Esophagus mucosa (tissue), 1 donor: ENCODE results near the gene METTL18. TPM values are rescaled to one million over a fixed set of nuclear protein-coding genes. Genes with fewer than 3 reads are reported as not detected.
A peak's percentile ranks its signal among the peaks of the same experiment; 100 is the strongest.

ENCODE experiments used
- ATAC-seq: fragments of 200-7000 bp; cut with Tn5 transposase; one replicate; pipeline ENCODE4 v1.9.1; 2020
- total RNA-seq: library from RNA; stranded (reverse); gene quantifications from one replicate; pipeline ENCODE4 v1.2.4, GENCODE V29; 2023
- donor health status: DM: yes; HTN: yes; CAD: no.

The METTL18 gene
- total RNA-seq, 1 donor from 2014 or later, result 5.5 TPM

- ATAC-seq, result peak; percentile 59
These were observed 10.6 kb downstream of the METTL18 start for GRCh38 chr1:169784102-169784501.

- no peak for ATAC-seq
These were observed 12.1 kb downstream of the METTL18 start for GRCh38 chr1:169782596-169782995.

- ATAC-seq, result no peak
These were observed 14.7 kb downstream of the METTL18 start for GRCh38 chr1:169779970-169780369.

GRCh38 chr1:169779150-169779549 lies 15.6 kb downstream of the METTL18 start:
- ATAC-seq, result no peak

GRCh38 chr1:169776440-169776839 lies 18.3 kb downstream of the METTL18 start:
- ATAC-seq, result no peak

GRCh38 chr1:169768161-169768560 lies 26.5 kb downstream of the METTL18 start:
- ATAC-seq, result no peak

- ATAC-seq, result no peak
These were observed 29.0 kb downstream of the METTL18 start for GRCh38 chr1:169765580-169766331.

GRCh38 chr1:169764919-169765318 lies 29.8 kb downstream of the METTL18 start:
- ATAC-seq, result no peak

- no peak for ATAC-seq
These were observed 32.0 kb downstream of the METTL18 start for GRCh38 chr1:169762699-169763098.

- ATAC-seq, result no peak
These were observed 35.7 kb downstream of the METTL18 start for GRCh38 chr1:169759038-169759437.

GRCh38 chr1:169753549-169753948 lies 41.2 kb downstream of the METTL18 start:
- no peak for ATAC-seq

GRCh38 chr1:169750041-169750440 lies 44.7 kb downstream of the METTL18 start:
- no peak for ATAC-seq

GRCh38 chr1:169746550-169746949 lies 48.2 kb downstream of the METTL18 start:
- no peak for ATAC-seq

GRCh38 chr1:169745015-169745861 lies 49.5 kb downstream of the METTL18 start:
- no peak for ATAC-seq

Other genes starting within 250 kb of the METTL18 start
- gene F5, start 208.4 kb downstream of the METTL18 start, total RNA-seq, result 0.20 TPM
- gene SELP, start 164.8 kb downstream of the METTL18 start, total RNA-seq, result 5.3 TPM
- 1.0 TPM for gene SELL, start 83.3 kb downstream of the METTL18 start, total RNA-seq
- 0.56 TPM for gene SELE, start 60.8 kb downstream of the METTL18 start, total RNA-seq
- 7.8 TPM for gene SCYL3, start 99.0 kb upstream of the METTL18 start, total RNA-seq